ENCODE results near the gene TMEM207.

DNA sequence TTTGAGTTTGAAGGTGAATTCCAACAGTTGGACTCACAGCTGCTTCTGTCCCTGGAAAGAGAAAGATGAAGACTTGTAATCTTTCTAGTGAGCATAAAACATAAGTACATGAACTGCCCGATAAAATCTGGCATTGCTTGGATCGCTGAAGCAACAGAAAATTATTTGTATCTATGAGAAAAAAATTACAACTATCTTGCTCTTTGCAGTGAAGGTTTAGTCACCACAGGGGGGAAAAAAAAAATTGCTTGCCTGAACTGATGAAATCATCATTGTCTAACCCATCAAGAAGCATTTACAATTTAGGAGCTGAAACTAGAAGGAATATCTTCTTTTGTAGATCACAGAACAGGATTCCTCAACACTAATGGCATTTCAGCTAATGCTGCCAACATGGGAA, 20.0 kb downstream of the TMEM207 start:
- TF ChIP-seq, protein P1, sequence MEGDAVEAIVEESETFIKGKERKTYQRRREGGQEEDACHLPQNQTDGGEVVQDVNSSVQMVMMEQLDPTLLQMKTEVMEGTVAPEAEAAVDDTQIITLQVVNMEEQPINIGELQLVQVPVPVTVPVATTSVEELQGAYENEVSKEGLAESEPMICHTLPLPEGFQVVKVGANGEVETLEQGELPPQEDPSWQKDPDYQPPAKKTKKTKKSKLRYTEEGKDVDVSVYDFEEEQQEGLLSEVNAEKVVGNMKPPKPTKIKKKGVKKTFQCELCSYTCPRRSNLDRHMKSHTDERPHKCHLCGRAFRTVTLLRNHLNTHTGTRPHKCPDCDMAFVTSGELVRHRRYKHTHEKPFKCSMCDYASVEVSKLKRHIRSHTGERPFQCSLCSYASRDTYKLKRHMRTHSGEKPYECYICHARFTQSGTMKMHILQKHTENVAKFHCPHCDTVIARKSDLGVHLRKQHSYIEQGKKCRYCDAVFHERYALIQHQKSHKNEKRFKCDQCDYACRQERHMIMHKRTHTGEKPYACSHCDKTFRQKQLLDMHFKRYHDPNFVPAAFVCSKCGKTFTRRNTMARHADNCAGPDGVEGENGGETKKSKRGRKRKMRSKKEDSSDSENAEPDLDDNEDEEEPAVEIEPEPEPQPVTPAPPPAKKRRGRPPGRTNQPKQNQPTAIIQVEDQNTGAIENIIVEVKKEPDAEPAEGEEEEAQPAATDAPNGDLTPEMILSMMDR (IDR thresholded peaks at IDR 0.05; ENCODE audit: poor library complexity) = no peak
- no peak for TF ChIP-seq EZH2phosphoT487 (IDR thresholded peaks at IDR 0.05; ENCODE audit: low read depth, severe bottlenecking, unreplicated experiment)
